ENCODE data around the gene ETFA. TPM values are rescaled to one million over a fixed set of nuclear protein-coding genes. Genes with fewer than 3 reads are reported as not detected.

ETFA gene
- total RNA-seq, 1 donor from 2014 or later = 498 TPM

GRCh38 chr15:76245072-76245610 lies 66.1 kb downstream of the ETFA start:
- intact Hi-C loops (cut with DNase I) = no loop called here
- DNase-seq (ENCODE audit: missing footprints) (no peak), ATAC-seq (no peak)

GRCh38 chr15:76239786-76240185 lies 71.5 kb downstream of the ETFA start:
- ATAC-seq = no peak
- intact Hi-C loops (cut with DNase I) = no loop called here
- DNase-seq (ENCODE audit: missing footprints) = no peak

- no peak for ATAC-seq
- intact Hi-C loops (cut with DNase I) = no loop called here
Measured at GRCh38 chr15:76236350-76236749, 74.9 kb downstream of the ETFA start.

GRCh38 chr15:76235186-76235826 lies 76.0 kb downstream of the ETFA start:
- ATAC-seq = peak; percentile 71
- intact Hi-C loops (cut with DNase I) = loop anchor here (2.0 kb wide), 1 partner anchor 93 kb away; no protein-coding TSS in a partner anchor

More at GRCh38 chr15:76236350-76236749, 74.9 kb downstream of the ETFA start:
- no peak for DNase-seq (ENCODE audit: missing footprints)

GRCh38 chr15:76234337-76234889 lies 76.9 kb downstream of the ETFA start:
- ATAC-seq (no peak), DNase-seq (ENCODE audit: missing footprints) (no peak)
- intact Hi-C loops (cut with DNase I) = loop anchor here (2.0 kb wide), 1 partner anchor 94 kb away; no protein-coding TSS in a partner anchor

More at GRCh38 chr15:76235186-76235826, 76.0 kb downstream of the ETFA start:
- no peak for DNase-seq (ENCODE audit: missing footprints)

GRCh38 chr15:76233921-76234320 lies 77.3 kb downstream of the ETFA start:
- intact Hi-C loops (cut with DNase I) = loop anchor here (2.0 kb wide), 1 partner anchor 95 kb away; no protein-coding TSS in a partner anchor
- ATAC-seq = no peak
- DNase-seq (ENCODE audit: missing footprints) = no peak

GRCh38 chr15:76229266-76229665 lies 82.0 kb downstream of the ETFA start:
- peak; percentile 90 for ATAC-seq
- intact Hi-C loops (cut with DNase I) = no loop called here
- DNase-seq (ENCODE audit: missing footprints) = no peak

- DNase-seq (ENCODE audit: missing footprints) (no peak), ATAC-seq (no peak)
- intact Hi-C loops (cut with DNase I) = no loop called here
Measured at GRCh38 chr15:76223521-76223920, 87.7 kb downstream of the ETFA start.

- intact Hi-C loops (cut with DNase I) = no loop called here
- no peak for ATAC-seq
Measured at GRCh38 chr15:76222159-76222558, 89.1 kb downstream of the ETFA start.

GRCh38 chr15:76221085-76221767 lies 90.0 kb downstream of the ETFA start:
- intact Hi-C loops (cut with DNase I) = no loop called here
- ATAC-seq = no peak
- DNase-seq (ENCODE audit: missing footprints) = no peak

More at GRCh38 chr15:76222159-76222558, 89.1 kb downstream of the ETFA start:
- no peak for DNase-seq (ENCODE audit: missing footprints)

- intact Hi-C loops (cut with DNase I) = no loop called here
- no peak for DNase-seq (ENCODE audit: missing footprints)
- no peak for ATAC-seq
Measured at GRCh38 chr15:76217882-76218217, 93.4 kb downstream of the ETFA start.

GRCh38 chr15:76217029-76217881 lies 94.0 kb downstream of the ETFA start:
- ATAC-seq (no peak), DNase-seq (ENCODE audit: missing footprints) (no peak)
- intact Hi-C loops (cut with DNase I) = no loop called here

- DNase-seq (ENCODE audit: missing footprints) = no peak
- no peak for ATAC-seq
- intact Hi-C loops (cut with DNase I) = no loop called here
Measured at GRCh38 chr15:76215634-76216033, 95.6 kb downstream of the ETFA start.

GRCh38 chr15:76209942-76210341 lies 101.3 kb downstream of the ETFA start:
- ATAC-seq = no peak

GRCh38 chr15:76209523-76209922 lies 101.7 kb downstream of the ETFA start:
- intact Hi-C loops (cut with DNase I) = no loop called here
- ATAC-seq (no peak), DNase-seq (ENCODE audit: missing footprints) (no peak)

More at GRCh38 chr15:76209942-76210341, 101.3 kb downstream of the ETFA start:
- no peak for DNase-seq (ENCODE audit: missing footprints)
- intact Hi-C loops (cut with DNase I) = no loop called here

GRCh38 chr15:76208786-76209424 lies 102.4 kb downstream of the ETFA start:
- ATAC-seq = no peak
- intact Hi-C loops (cut with DNase I) = no loop called here
- DNase-seq (ENCODE audit: missing footprints) = no peak

- DNase-seq (ENCODE audit: missing footprints) (no peak), ATAC-seq (no peak)
- intact Hi-C loops (cut with DNase I) = no loop called here
Measured at GRCh38 chr15:76208084-76208785, 103.0 kb downstream of the ETFA start.
